ENCODE data around the gene MAML2. TPM values are rescaled to one million over a fixed set of nuclear protein-coding genes. Genes with fewer than 3 reads are reported as not detected.

Gene MAML2
- polyA plus RNA-seq, 1 of the 3 experiments (the other 2 are of a cell fraction) = 20.1 TPM

DNA sequence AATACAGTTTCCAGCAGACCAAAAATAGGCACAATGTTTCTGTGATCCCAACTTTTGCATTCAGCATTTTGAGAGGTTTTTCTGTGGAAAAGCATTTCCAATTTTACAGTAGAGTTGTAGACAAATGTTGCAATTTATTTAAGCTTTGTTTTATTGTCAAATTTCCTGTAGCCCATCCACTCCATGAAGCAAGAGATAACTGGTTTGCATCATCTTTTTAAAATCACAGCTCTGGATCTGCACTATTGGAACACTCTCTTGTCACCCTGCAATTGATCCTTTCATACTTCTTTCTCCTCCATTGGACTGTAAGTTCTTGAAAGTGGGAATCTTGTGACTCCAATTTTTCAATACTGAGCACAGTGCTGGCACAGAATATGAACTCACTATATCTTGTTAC lies 86.0 kb downstream of the MAML2 start:
- DNase-seq = no peak
- ChIA-PET POLR2A (no interaction called here), CTCF (interaction anchor here (0.7 kb wide), 1 partner anchor 86 kb away, joined by 3 read pairs; the partner anchor contains the start of gene MAML2)
- peak overlapping the region; percentile 78 to 85; a peak in 3 of 4 replicates for H3K27ac ChIP-seq (ENCODE audit: low read depth in 2 of 2, low read length in 1 of 2)
- peaks cover 97% of the 10 kb centered on the region for H3K79me2 ChIP-seq (ENCODE audit: insufficient read depth)
- H3K9me2 ChIP-seq = no peaks in the 10 kb centered on the region
- H3K9ac ChIP-seq = peak overlapping the region; percentile 6; the same call in 1 of the 2 replicates
- H3F3A ChIP-seq (replicated peaks; ENCODE audit: insufficient read depth) = peaks cover 19% of the 10 kb centered on the region
- TF ChIP-seq RFX5 (IDR thresholded peaks at IDR 0.05; ENCODE audit: low read length) (no peak), POLR2AphosphoS5 (IDR thresholded peaks at IDR 0.05; ENCODE audit: low read depth, low read length) (0 out of 2 replicates have a peak, but pooled peaks have one; percentile 1), MXI1 (IDR thresholded peaks at IDR 0.05; ENCODE audit: low read depth, low read length) (no peak)
- no peaks in the 10 kb centered on the region for H4K20me1 ChIP-seq (ENCODE audit: insufficient read depth)
- no peak overlapping the region for H3K4me3 ChIP-seq (ENCODE audit: low read depth in 2 of 2, low read length in 1 of 2)
- H2AFZ ChIP-seq (ENCODE audit: low read depth) = no peak overlapping the region
- H3K36me3 ChIP-seq (replicated peaks in 1 of 2; ENCODE audit: control insufficient read depth in 1 of 2, insufficient read depth in 2 of 2, low read length in 1 of 2) = peaks cover 0 to 4% of the 10 kb centered on the region in 2 experiments
- no peaks in the 10 kb centered on the region for H3K9me3 ChIP-seq
- peak overlapping the region; percentile 34; the same call in 1 of the 2 replicates for H3K4me2 ChIP-seq
- no peaks in the 10 kb centered on the region for H3K27me3 ChIP-seq (ENCODE audit: insufficient read depth)
- peaks cover 4 to 69% of the 10 kb centered on the region in 2 experiments for H3K4me1 ChIP-seq (ENCODE audit: control insufficient read depth in 1 of 2, insufficient read depth in 2 of 2, low read depth in 1 of 2, low read length in 1 of 2)

DNA sequence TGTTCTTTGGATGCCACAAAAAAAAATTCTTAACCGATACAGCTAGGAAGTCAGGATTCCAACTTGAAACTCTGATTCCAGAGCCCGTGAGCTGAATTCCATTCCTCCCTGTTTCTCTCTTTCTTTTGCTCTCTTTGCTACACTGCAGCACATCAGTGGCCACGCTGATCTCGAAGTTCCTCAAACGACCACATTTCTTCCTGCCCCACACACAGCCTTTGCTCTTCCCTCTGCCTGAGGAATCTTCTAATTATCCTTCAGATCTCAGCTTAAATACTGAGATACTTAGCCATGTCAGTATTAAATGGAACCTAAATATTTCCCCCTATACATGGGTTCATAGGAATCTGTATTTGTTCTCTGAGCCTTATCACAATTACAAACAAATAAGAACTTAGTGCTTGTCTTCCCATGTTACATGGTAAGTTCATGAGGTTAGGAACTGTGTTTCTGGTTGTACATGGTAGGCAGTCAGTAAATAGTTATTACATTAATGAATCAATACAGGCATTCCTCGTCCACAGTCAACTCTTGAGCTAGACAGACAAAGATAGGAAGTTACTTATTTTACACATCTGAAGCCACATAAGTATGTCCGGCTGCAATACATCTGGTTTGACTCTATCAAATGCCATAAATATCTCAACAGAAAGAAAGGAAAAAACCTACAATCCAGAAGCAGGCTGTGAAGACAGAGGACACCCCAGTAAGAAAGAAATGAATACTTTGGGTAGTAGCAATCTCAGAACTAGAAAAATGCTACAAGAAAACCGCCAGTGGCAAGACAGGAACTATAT lies 86.6 kb downstream of the MAML2 start:
- Histone ChIP-seq H3K27me3 (ENCODE audit: insufficient read depth) (no peaks in the 10 kb centered on the region), H3K4me1 (ENCODE audit: control insufficient read depth in 1 of 2, insufficient read depth in 2 of 2, low read depth in 1 of 2, low read length in 1 of 2) (peaks cover 4 to 69% of the 10 kb centered on the region in 2 experiments), H3K9ac (peak overlapping the region; percentile 6; the same call in 1 of the 2 replicates), H3F3A (replicated peaks; ENCODE audit: insufficient read depth) (peaks cover 19% of the 10 kb centered on the region), H3K9me3 (no peaks in the 10 kb centered on the region), H2AFZ (ENCODE audit: low read depth) (no peak overlapping the region), H3K36me3 (replicated peaks in 1 of 2; ENCODE audit: control insufficient read depth in 1 of 2, insufficient read depth in 2 of 2, low read length in 1 of 2) (peaks cover 0 to 8% of the 10 kb centered on the region in 2 experiments), H3K4me3 (ENCODE audit: low read depth in 2 of 2, low read length in 1 of 2) (no peak overlapping the region), H3K4me2 (peak overlapping the region; percentile 34; the same call in 1 of the 2 replicates), H3K9me2 (no peaks in the 10 kb centered on the region), H4K20me1 (ENCODE audit: insufficient read depth) (no peaks in the 10 kb centered on the region), H3K27ac (ENCODE audit: low read depth in 2 of 2, low read length in 1 of 2) (peak overlapping the region; percentile 78 to 85; a peak in 3 of 4 replicates), H3K79me2 (ENCODE audit: insufficient read depth) (peaks cover 97% of the 10 kb centered on the region)
- no peak for DNase-seq
- TF ChIP-seq CHD2 (IDR thresholded peaks at IDR 0.05; ENCODE audit: low read length, partially characterized antibody) (no peak), TCF12 (IDR thresholded peaks at IDR 0.05) (peak; percentile 68), POLR2AphosphoS5 (IDR thresholded peaks at IDR 0.05; ENCODE audit: low read depth, low read length) (peak; percentile 26; the same call in 1 of the 2 replicates)
- TF ChIP-seq, protein P1, sequence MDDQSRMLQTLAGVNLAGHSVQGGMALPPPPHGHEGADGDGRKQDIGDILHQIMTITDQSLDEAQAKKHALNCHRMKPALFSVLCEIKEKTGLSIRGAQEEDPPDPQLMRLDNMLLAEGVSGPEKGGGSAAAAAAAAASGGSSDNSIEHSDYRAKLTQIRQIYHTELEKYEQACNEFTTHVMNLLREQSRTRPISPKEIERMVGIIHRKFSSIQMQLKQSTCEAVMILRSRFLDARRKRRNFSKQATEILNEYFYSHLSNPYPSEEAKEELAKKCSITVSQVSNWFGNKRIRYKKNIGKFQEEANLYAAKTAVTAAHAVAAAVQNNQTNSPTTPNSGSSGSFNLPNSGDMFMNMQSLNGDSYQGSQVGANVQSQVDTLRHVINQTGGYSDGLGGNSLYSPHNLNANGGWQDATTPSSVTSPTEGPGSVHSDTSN (IDR thresholded peaks at IDR 0.05) = peak; percentile 45
- ChIA-PET POLR2A (no interaction called here), CTCF (interaction anchor here (0.7 to 1.2 kb wide), 2 partner anchors 81 to 87 kb away, joined by 3 read pairs; partner anchors contain the start of gene MAML2)
- WGBS (ENCODE audit: low lambda C conversion rate) = 81% methylated on average over 8 of the region's 8 CpGs

DNA sequence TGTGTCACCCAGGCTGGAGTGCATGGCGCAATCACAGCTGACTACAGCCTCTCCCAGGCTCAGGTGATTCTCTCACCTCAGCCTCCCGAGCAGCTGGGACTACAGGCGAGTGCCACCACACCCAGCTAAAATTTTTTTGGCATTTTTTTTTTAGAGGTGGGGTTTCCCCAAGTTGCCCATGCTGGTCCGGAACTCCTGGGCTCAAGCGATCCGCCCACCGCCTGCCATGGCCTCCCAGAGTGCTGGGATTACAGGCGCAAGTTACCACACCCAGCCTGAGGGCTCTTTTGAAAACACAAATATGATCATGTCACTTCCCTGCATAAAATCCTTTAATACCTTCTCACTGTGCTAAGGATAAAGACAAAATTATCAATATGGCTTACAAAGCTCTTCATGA lies 88.1 kb downstream of the MAML2 start:
- Histone ChIP-seq H3K27ac (ENCODE audit: low read depth in 2 of 2, low read length in 1 of 2) (peak overlapping the region in 1 of 2 experiments; percentile 34; a peak in 1 of 4 replicates), H3K9me3 (no peaks in the 10 kb centered on the region), H3K4me2 (no peak overlapping the region), H3K9me2 (no peaks in the 10 kb centered on the region), H3K27me3 (ENCODE audit: insufficient read depth) (no peaks in the 10 kb centered on the region), H3K36me3 (replicated peaks in 1 of 2; ENCODE audit: control insufficient read depth in 1 of 2, insufficient read depth in 2 of 2, low read length in 1 of 2) (peaks cover 0 to 19% of the 10 kb centered on the region in 2 experiments), H4K20me1 (ENCODE audit: insufficient read depth) (no peaks in the 10 kb centered on the region), H3K79me2 (ENCODE audit: insufficient read depth) (peaks cover 93% of the 10 kb centered on the region), H3K4me3 (ENCODE audit: low read depth in 2 of 2, low read length in 1 of 2) (no peak overlapping the region), H3K9ac (no peak overlapping the region), H2AFZ (ENCODE audit: low read depth) (no peak overlapping the region), H3K4me1 (ENCODE audit: control insufficient read depth in 1 of 2, insufficient read depth in 2 of 2, low read depth in 1 of 2, low read length in 1 of 2) (peaks cover 4 to 60% of the 10 kb centered on the region in 2 experiments), H3F3A (replicated peaks; ENCODE audit: insufficient read depth) (peaks cover 12% of the 10 kb centered on the region)
- ChIA-PET POLR2A (no interaction called here), CTCF (interaction anchor here (0.8 to 1.2 kb wide), 2 partner anchors 27 to 83 kb away, joined by 3 read pairs; no protein-coding TSS in a partner anchor)
- DNase-seq = no peak
- 93% methylated on average over 8 of the region's 8 CpGs for WGBS (ENCODE audit: low lambda C conversion rate)
- no peak for TF ChIP-seq GATA2 (CRISPR knock-in tag; IDR thresholded peaks at IDR 0.05)
- no peak for TF ChIP-seq MEF2A (IDR thresholded peaks at IDR 0.05; ENCODE audit: borderline replicate concordance, low read depth)
- no peak for TF ChIP-seq FOXM1 (IDR thresholded peaks at IDR 0.05; ENCODE audit: low read depth)
- TF ChIP-seq, protein P2, sequence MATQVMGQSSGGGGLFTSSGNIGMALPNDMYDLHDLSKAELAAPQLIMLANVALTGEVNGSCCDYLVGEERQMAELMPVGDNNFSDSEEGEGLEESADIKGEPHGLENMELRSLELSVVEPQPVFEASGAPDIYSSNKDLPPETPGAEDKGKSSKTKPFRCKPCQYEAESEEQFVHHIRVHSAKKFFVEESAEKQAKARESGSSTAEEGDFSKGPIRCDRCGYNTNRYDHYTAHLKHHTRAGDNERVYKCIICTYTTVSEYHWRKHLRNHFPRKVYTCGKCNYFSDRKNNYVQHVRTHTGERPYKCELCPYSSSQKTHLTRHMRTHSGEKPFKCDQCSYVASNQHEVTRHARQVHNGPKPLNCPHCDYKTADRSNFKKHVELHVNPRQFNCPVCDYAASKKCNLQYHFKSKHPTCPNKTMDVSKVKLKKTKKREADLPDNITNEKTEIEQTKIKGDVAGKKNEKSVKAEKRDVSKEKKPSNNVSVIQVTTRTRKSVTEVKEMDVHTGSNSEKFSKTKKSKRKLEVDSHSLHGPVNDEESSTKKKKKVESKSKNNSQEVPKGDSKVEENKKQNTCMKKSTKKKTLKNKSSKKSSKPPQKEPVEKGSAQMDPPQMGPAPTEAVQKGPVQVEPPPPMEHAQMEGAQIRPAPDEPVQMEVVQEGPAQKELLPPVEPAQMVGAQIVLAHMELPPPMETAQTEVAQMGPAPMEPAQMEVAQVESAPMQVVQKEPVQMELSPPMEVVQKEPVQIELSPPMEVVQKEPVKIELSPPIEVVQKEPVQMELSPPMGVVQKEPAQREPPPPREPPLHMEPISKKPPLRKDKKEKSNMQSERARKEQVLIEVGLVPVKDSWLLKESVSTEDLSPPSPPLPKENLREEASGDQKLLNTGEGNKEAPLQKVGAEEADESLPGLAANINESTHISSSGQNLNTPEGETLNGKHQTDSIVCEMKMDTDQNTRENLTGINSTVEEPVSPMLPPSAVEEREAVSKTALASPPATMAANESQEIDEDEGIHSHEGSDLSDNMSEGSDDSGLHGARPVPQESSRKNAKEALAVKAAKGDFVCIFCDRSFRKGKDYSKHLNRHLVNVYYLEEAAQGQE (IDR thresholded peaks at IDR 0.05; ENCODE audit: low read depth, low read length) = no peak
- TF ChIP-seq EP300 (IDR thresholded peaks at IDR 0.05; ENCODE audit: borderline replicate concordance in 1 of 2, low read depth in 1 of 2, low read length in 1 of 2) = no peak
- TF ChIP-seq, protein P3, sequence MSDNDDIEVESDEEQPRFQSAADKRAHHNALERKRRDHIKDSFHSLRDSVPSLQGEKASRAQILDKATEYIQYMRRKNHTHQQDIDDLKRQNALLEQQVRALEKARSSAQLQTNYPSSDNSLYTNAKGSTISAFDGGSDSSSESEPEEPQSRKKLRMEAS (IDR thresholded peaks at IDR 0.05; ENCODE audit: low read depth) = no peak
- no peak for TF ChIP-seq TCF12 (IDR thresholded peaks at IDR 0.05)

Measured in SK-N-SH (cell line).